ENCODE data around the gene ARL15. TPM values are rescaled to one million over a fixed set of nuclear protein-coding genes. Genes with fewer than 3 reads are reported as not detected.
"Not testable (repeated sequence)": the region's sequence is repeated elsewhere in the genome, so short reads cannot be mapped to it uniquely, and the experiment has no call there.

Gene ARL15
- polyA plus RNA-seq, 1 donor from 2014 or later: 10.9 TPM

- Mint-ChIP-seq H3K27me3 (no peaks in the 10 kb centered on the region), H3K27ac (no peak overlapping the region), H3K4me3 (no peak overlapping the region), H3K36me3 (peaks cover 11% of the 10 kb centered on the region), H3K4me1 (peaks cover 0 to 1% (median 0%) of the 10 kb centered on the region in 3 donors), H3K9me3 (peaks cover 0 to 3% (median under 1%) of the 10 kb centered on the region in 3 donors)
Observed at GRCh38 chr5:54088081-54088480, 222.3 kb downstream of the ARL15 start.

GRCh38 chr5:54087436-54087835, 222.9 kb downstream of the ARL15 start:
- peaks cover 0 to 1% (median 0%) of the 10 kb centered on the region in 3 donors for H3K4me1 Mint-ChIP-seq
- no peak overlapping the region for H3K4me3 Mint-ChIP-seq
- H3K9me3 Mint-ChIP-seq: peaks cover 0 to 9% (median 3%) of the 10 kb centered on the region in 3 donors
- no peak overlapping the region for H3K27ac Mint-ChIP-seq
- H3K27me3 Mint-ChIP-seq: no peaks in the 10 kb centered on the region
- H3K36me3 Mint-ChIP-seq: peaks cover 12% of the 10 kb centered on the region

GRCh38 chr5:54086191-54086590, 224.2 kb downstream of the ARL15 start:
- Mint-ChIP-seq H3K4me3 (no peak overlapping the region), H3K27me3 (no peaks in the 10 kb centered on the region), H3K4me1 (peaks cover 0 to 3% (median 2%) of the 10 kb centered on the region in 3 donors), H3K27ac (no peak overlapping the region), H3K36me3 (peaks cover 12% of the 10 kb centered on the region), H3K9me3 (peaks cover 4 to 11% (median 5%) of the 10 kb centered on the region in 3 donors)

GRCh38 chr5:54084696-54085095, 225.7 kb downstream of the ARL15 start:
- Mint-ChIP-seq H3K4me3 (no peak overlapping the region), H3K4me1 (peaks cover 0 to 3% (median 2%) of the 10 kb centered on the region in 3 donors)

GRCh38 chr5:54083851-54084250, 226.5 kb downstream of the ARL15 start:
- H3K4me3 Mint-ChIP-seq: no peak overlapping the region
- H3K9me3 Mint-ChIP-seq: peaks cover 5 to 11% (median 5%) of the 10 kb centered on the region in 3 donors
- peaks cover 0 to 3% (median 2%) of the 10 kb centered on the region in 3 donors for H3K4me1 Mint-ChIP-seq
- H3K27ac Mint-ChIP-seq: no peak overlapping the region
- H3K27me3 Mint-ChIP-seq: no peaks in the 10 kb centered on the region
- H3K36me3 Mint-ChIP-seq: peaks cover 13% of the 10 kb centered on the region

More at GRCh38 chr5:54084696-54085095, 225.7 kb downstream of the ARL15 start:
- H3K36me3 Mint-ChIP-seq: peaks cover 12% of the 10 kb centered on the region
- no peaks in the 10 kb centered on the region for H3K27me3 Mint-ChIP-seq
- H3K9me3 Mint-ChIP-seq: peaks cover 5 to 11% (median 5%) of the 10 kb centered on the region in 3 donors
- H3K27ac Mint-ChIP-seq: no peak overlapping the region

GRCh38 chr5:54083245-54083644, 227.1 kb downstream of the ARL15 start:
- Mint-ChIP-seq H3K4me3 (no peak overlapping the region), H3K27ac (no peak overlapping the region), H3K9me3 (peaks cover 5 to 11% (median 5%) of the 10 kb centered on the region in 3 donors), H3K36me3 (peaks cover 13% of the 10 kb centered on the region), H3K4me1 (peaks cover 0 to 3% (median 2%) of the 10 kb centered on the region in 3 donors), H3K27me3 (no peaks in the 10 kb centered on the region)

GRCh38 chr5:54081415-54081814, 229.0 kb downstream of the ARL15 start:
- Mint-ChIP-seq H3K27ac (peak overlapping the region in 1 of 3 donors; percentile 47), H3K36me3 (peaks cover 10% of the 10 kb centered on the region), H3K4me1 (peaks cover 0 to 2% (median 1%) of the 10 kb centered on the region in 3 donors), H3K27me3 (no peaks in the 10 kb centered on the region), H3K9me3 (peaks cover 5 to 9% (median 5%) of the 10 kb centered on the region in 3 donors), H3K4me3 (no peak overlapping the region)

- Mint-ChIP-seq H3K27me3 (no peaks in the 10 kb centered on the region), H3K4me3 (no peak overlapping the region), H3K36me3 (peaks cover 10% of the 10 kb centered on the region), H3K9me3 (peaks cover 5 to 9% (median 5%) of the 10 kb centered on the region in 3 donors), H3K27ac (no peak overlapping the region), H3K4me1 (peaks cover 0 to 2% (median 1%) of the 10 kb centered on the region in 3 donors)
Observed at GRCh38 chr5:54080831-54081230, 229.5 kb downstream of the ARL15 start.

- Mint-ChIP-seq H3K36me3 (peaks cover 5% of the 10 kb centered on the region), H3K27me3 (no peaks in the 10 kb centered on the region), H3K27ac (no peak overlapping the region), H3K4me1 (no peaks in the 10 kb centered on the region), H3K4me3 (no peak overlapping the region), H3K9me3 (no peaks in the 10 kb centered on the region)
Observed at GRCh38 chr5:54073735-54074134, 236.6 kb downstream of the ARL15 start.

- Mint-ChIP-seq H3K4me3 (no peak overlapping the region), H3K27ac (no peak overlapping the region), H3K27me3 (no peaks in the 10 kb centered on the region), H3K36me3 (peaks cover 5% of the 10 kb centered on the region), H3K4me1 (no peaks in the 10 kb centered on the region), H3K9me3 (no peaks in the 10 kb centered on the region)
Observed at GRCh38 chr5:54073131-54073530, 237.2 kb downstream of the ARL15 start.

- Mint-ChIP-seq H3K36me3 (peaks cover 19% of the 10 kb centered on the region), H3K4me3 (no peak overlapping the region), H3K9me3 (no peaks in the 10 kb centered on the region), H3K4me1 (no peaks in the 10 kb centered on the region), H3K27me3 (no peaks in the 10 kb centered on the region), H3K27ac (no peak overlapping the region)
Observed at GRCh38 chr5:54066433-54066832, 243.9 kb downstream of the ARL15 start.

- Mint-ChIP-seq H3K4me3 (no peak overlapping the region), H3K27ac (no peak overlapping the region), H3K9me3 (no peaks in the 10 kb centered on the region), H3K36me3 (peaks cover 19% of the 10 kb centered on the region), H3K27me3 (no peaks in the 10 kb centered on the region), H3K4me1 (no peaks in the 10 kb centered on the region)
Observed at GRCh38 chr5:54063817-54064216, 246.6 kb downstream of the ARL15 start.

GRCh38 chr5:54062958-54063357, 247.4 kb downstream of the ARL15 start:
- Mint-ChIP-seq H3K4me3 (no peak overlapping the region), H3K9me3 (no peaks in the 10 kb centered on the region), H3K36me3 (peaks cover 20% of the 10 kb centered on the region), H3K4me1 (no peaks in the 10 kb centered on the region), H3K27me3 (no peaks in the 10 kb centered on the region), H3K27ac (no peak overlapping the region)

- not testable (repeated sequence) for H3K27me3 Mint-ChIP-seq, H3K9me3 Mint-ChIP-seq, H3K4me1 Mint-ChIP-seq, H3K27ac Mint-ChIP-seq, H3K4me3 Mint-ChIP-seq
- peaks cover 20% of the 10 kb centered on the region for H3K36me3 Mint-ChIP-seq
Observed at GRCh38 chr5:54060919-54061318, 249.5 kb downstream of the ARL15 start.

GRCh38 chr5:54049963-54050362, 260.4 kb downstream of the ARL15 start:
- Mint-ChIP-seq H3K4me1 (no peaks in the 10 kb centered on the region), H3K9me3 (no peaks in the 10 kb centered on the region), H3K4me3 (no peak overlapping the region), H3K27me3 (no peaks in the 10 kb centered on the region), H3K36me3 (peaks cover 10% of the 10 kb centered on the region), H3K27ac (no peak overlapping the region)

- Mint-ChIP-seq H3K4me1 (no peaks in the 10 kb centered on the region), H3K9me3 (no peaks in the 10 kb centered on the region), H3K27ac (no peak overlapping the region), H3K4me3 (no peak overlapping the region), H3K27me3 (no peaks in the 10 kb centered on the region), H3K36me3 (peaks cover 10% of the 10 kb centered on the region)
Observed at GRCh38 chr5:54049144-54049543, 261.2 kb downstream of the ARL15 start.
